T-helper 1 cell treated with Interleukin-12 subunit alpha and Interleukin-12 subunit beta and Interleukin-4 antibody, amounts not matched to agents 30 ng/mL and 1 ng/mL, for 36 hours (primary cell): ENCODE data around the gene ZBTB32. TPM values are rescaled to one million over a fixed set of nuclear protein-coding genes. Genes with fewer than 3 reads are reported as not detected.

Source experiments
- intact Hi-C: fragments of 100-400 bp; cut with micrococcal nuclease; formaldehyde crosslinking; loops from one replicate; pipeline ENCODE4 v1.15.1; 2024
- total RNA-seq: library from RNA; stranded (reverse); gene quantifications from 2 replicates; pipeline ENCODE4 v1.2.3, GENCODE V29; 2022

The ZBTB32 gene
- total RNA-seq, 1 donor from 2014 or later = 59.2 TPM

DNA sequence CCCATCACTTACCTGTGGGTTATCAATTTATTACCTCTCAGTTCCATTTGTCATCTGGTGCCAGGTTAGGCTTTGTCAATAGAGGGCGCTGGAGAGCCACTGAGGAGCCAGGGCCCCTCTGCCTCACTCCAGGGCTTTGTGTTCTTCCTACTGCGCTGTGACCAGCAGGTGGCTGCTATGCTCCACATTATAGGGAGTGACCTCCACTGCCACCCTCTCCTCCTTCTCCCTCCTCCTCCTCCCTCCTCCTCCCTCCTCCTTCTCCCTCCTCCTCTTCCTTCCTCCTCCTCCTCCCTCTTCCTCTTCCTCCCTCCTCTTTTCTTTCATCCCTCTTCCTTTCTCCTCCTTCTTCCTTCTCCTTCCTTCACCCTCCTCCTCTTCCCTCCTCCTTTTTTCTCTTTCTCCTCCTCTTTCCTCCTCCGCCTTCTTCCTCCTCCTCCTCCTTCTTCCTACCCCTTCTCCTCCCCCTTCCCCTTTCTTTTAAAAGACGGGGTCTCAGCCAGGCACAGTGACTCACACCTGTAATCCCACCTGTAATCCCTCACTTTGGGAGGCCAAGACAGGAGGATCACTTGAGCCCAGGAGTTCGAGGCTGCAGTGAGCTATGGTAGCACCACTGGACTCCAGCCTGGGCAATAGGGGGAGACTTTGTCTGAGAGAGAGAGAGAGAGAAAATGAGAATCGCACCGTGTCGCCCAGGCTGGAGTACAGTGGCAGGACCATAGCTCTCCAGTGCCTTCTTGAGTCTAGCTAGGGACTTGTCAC lies 10.3 kb upstream of the ZBTB32 start:
- intact Hi-C loops = loop anchor here (1.0 to 5.0 kb wide), 12 partner anchors 8 to 237 kb away; partner anchors contain the start of genes APLP1, ARHGAP33, LIN37 and PROSER3

- intact Hi-C loops = no loop called here
Measured at GRCh38 chr19:35695895-35696422, 8.4 kb upstream of the ZBTB32 start.

- intact Hi-C loops = no loop called here
Measured at GRCh38 chr19:35696835-35697234, 7.5 kb upstream of the ZBTB32 start.

DNA sequence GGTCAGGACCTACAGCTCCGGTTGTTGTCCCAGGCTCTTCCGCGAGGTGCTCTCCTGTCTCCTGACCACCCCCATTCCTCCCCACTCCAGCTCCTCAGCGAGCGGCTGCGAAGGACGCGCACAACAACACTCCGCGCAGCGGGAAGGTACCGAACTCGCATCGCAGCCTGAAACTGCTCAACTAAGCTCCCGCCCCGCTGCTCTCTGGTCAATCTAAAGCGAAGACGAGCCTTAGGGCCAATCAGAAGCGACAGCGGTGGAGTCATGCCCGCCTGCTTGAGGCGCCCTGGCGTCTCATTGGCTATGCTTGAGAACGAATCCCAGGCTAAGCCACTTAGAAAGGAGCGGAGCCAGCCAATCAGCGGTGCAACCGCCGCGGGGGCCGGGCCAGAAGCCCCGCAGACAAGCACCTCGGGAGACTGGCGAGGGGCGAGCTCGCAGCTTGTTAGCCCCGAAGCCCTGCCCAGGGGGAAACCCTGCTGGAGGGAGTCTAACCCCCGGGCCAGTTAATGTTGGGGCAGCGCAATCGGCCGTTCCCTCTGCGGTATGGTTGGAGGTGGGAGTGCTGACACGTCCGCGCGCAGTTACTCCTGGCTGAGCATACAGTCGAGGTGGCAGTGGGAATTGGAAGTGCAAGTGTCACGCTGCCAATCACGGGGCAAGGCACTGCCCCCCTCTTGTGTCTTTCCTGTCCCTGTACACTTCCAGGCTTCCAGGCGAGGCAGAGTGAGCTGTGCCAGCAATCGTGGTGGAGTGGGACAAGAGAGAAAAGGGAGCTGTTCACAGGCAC lies 1.9 kb upstream of the ZBTB32 start:
- intact Hi-C loops = loop anchor here (1.0 kb wide), 7 partner anchors 8 to 58 kb away; partner anchors contain the start of genes COX6B1 and LIN37

GRCh38 chr19:35703343-35703742 lies 1.0 kb upstream of the ZBTB32 start:
- intact Hi-C loops = no loop called here

DNA sequence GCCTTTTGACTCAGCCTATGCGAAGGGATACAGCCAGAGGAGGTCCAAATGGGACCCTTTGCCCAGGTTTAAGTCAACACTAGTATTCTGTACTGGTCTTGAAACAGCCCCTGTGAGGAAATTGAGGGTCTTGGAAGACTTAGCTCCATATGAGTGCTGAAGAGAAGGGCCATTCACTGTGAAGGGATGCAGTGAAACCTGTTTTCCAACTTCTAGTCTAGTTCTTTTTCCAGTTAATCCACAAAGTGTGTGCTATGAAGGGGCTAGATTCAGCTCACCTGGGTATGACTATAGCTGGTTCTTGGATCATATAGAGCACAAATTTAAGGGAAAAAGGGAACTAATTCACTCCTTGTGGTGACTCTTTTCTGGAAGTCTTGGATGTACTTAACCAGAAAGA lies 4.0 kb downstream of the ZBTB32 start:
- intact Hi-C loops = no loop called here

- intact Hi-C loops = loop anchor here (5.0 kb wide), 1 partner anchor 499 kb away; no protein-coding TSS in a partner anchor
Measured at GRCh38 chr19:35710784-35711723, 6.7 kb downstream of the ZBTB32 start.

- intact Hi-C loops = loop anchor here (1.0 to 5.0 kb wide), 4 partner anchors 11 to 501 kb away; partner anchors contain the start of genes COX6B1, THAP8 and WDR62
Measured at GRCh38 chr19:35712567-35713505, 8.5 kb downstream of the ZBTB32 start.

GRCh38 chr19:35713506-35713850 lies 9.1 kb downstream of the ZBTB32 start:
- intact Hi-C loops = loop anchor here (1.0 to 5.0 kb wide), 4 partner anchors 11 to 501 kb away; partner anchors contain the start of genes COX6B1, THAP8 and WDR62

DNA sequence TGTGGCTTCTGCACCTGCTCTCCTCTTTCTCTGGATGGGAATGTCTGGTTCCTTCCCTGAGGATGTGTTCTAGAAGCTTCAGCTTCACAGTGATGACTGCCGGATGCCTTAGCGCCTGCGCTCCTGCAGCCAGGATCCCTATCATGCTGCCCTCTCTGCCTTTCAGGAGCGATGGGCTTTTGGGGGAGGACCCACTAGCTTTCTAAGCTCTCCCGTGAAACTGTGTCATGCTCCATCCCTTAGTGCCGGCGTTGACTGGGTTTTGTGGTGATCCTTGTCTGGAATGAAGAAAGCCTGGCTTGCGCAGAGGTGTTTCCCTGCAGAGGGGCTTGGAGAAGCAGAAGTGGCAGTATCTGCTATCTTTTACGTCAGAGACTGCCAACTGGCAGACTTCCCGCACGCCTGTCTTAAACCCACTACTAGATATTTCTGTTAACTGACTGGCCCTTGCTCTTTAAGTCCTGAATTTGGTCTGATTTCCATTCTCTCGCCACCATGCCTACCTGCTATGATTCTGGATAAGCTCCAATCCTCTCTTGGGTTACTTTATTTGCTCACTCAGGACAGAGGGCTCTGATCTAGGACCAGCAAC lies 9.6 kb downstream of the ZBTB32 start:
- intact Hi-C loops = loop anchor here (1.0 to 5.0 kb wide), 4 partner anchors 12 to 502 kb away; partner anchors contain the start of genes COX6B1, THAP8 and WDR62

GRCh38 chr19:35714601-35715354 lies 10.4 kb downstream of the ZBTB32 start:
- intact Hi-C loops = loop anchor here (5.0 kb wide), 2 partner anchors 87 to 502 kb away; partner anchors contain the start of gene RBM42

- intact Hi-C loops = loop anchor here (5.0 kb wide), 1 partner anchor 88 kb away; the partner anchor contains the start of gene RBM42
Measured at GRCh38 chr19:35715355-35715809, 11.0 kb downstream of the ZBTB32 start.

DNA sequence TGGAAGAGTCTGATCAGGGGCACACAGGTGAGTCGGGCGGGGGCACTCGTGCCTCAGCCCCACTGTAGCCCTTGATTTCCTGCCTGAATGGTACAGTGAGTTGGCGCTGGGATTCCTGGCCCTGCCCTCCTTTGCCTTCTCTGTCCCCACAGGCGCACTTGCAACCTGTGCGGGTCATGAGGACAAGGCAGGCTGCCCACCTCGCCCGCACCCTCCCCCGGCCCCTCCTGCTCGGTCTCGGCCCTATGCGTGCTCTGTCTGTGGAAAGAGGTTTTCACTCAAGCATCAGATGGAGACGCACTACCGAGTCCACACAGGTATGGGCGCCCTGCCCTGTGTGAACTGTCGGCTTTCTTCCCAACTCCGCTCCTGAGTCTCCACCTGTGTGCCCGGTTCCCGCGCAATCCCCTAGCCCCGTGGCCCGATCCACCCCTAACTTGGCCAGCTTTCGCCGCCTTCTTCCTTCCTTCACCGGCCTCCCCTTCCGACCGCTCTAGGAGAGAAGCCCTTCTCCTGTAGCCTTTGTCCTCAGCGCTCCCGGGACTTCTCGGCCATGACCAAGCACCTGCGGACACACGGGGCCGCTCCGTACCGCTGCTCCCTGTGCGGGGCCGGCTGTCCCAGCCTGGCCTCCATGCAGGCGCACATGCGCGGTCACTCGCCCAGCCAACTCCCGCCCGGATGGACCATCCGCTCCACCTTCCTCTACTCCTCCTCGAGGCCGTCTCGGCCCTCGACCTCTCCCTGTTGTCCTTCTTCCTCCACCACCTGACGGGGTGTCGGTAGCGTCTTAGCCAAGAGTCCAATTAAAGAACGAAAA lies 11.8 kb downstream of the ZBTB32 start:
- intact Hi-C loops = loop anchor here (2.0 to 5.0 kb wide), 2 partner anchors 29 to 89 kb away; partner anchors contain the start of genes PSENEN, RBM42 and U2AF1L4

GRCh38 chr19:35716801-35717664 lies 12.7 kb downstream of the ZBTB32 start:
- intact Hi-C loops = loop anchor here (1.0 to 5.0 kb wide), 18 partner anchors 15 to 398 kb away; partner anchors contain the start of genes ALKBH6, ARHGAP33, COX6B1 and HAUS5

- intact Hi-C loops = loop anchor here (1.0 to 5.0 kb wide), 18 partner anchors 16 to 397 kb away; partner anchors contain the start of genes ALKBH6, ARHGAP33, COX6B1 and HAUS5
Measured at GRCh38 chr19:35717665-35718344, 13.4 kb downstream of the ZBTB32 start, which contains the start of gene KMT2B. Gene KMT2B (plus strand): TSS chr19:35718003. CDS start chr19:35718019, 16 bp downstream.
